SK-N-SH treated with all-trans-retinoic acid at 6 μM for 48 hours (cell line): Measurements from ENCODE around the gene SIGLEC6.

Source experiments
- ARNTL ChIP-seq: fragments of 450-650 bp; formaldehyde crosslinking; IDR thresholded peaks from 2 replicates; pipeline ENCODE4 v1.5.0; 2020; ENCODE audit warnings: low read depth, mild to moderate bottlenecking, moderate library complexity, borderline replicate concordance
- PATZ1 ChIP-seq: fragments of 250-450 bp; sonication (Bioruptor Pico); IDR thresholded peaks from 2 replicates; pipeline ENCODE4 v1.8.0; 2020; ENCODE audit warnings: mild to moderate bottlenecking, moderate library complexity, borderline replicate concordance
- RARB ChIP-seq: fragments of 250-450 bp; sonication (Bioruptor Pico); IDR thresholded peaks from 2 replicates; pipeline ENCODE4 v1.8.0; 2021; ENCODE audit warnings: mild to moderate bottlenecking, moderate library complexity
- SNAI2 ChIP-seq: fragments of 250-450 bp; sonication (Bioruptor Pico); IDR thresholded peaks from 2 replicates; pipeline ENCODE4 v1.5.0; 2020; ENCODE audit warnings: mild to moderate bottlenecking, moderate library complexity
- TSHZ2 ChIP-seq: fragments of 250-450 bp; sonication (Bioruptor Pico); IDR thresholded peaks from 2 replicates; pipeline ENCODE4 v1.5.0; 2020; ENCODE audit warnings: mild to moderate bottlenecking, moderate library complexity
- ZFP30 ChIP-seq: fragments of 450-650 bp; formaldehyde crosslinking; IDR thresholded peaks from 2 replicates; pipeline ENCODE4 v1.5.0; 2022; ENCODE audit warnings: mild to moderate bottlenecking, moderate library complexity
- ZNF565 ChIP-seq: fragments of 450-650 bp; formaldehyde crosslinking; conservative IDR thresholded peaks from 2 replicates; pipeline ENCODE4 v1.5.0; 2020; ENCODE audit warnings: low read depth, mild to moderate bottlenecking, moderate library complexity

DNA sequence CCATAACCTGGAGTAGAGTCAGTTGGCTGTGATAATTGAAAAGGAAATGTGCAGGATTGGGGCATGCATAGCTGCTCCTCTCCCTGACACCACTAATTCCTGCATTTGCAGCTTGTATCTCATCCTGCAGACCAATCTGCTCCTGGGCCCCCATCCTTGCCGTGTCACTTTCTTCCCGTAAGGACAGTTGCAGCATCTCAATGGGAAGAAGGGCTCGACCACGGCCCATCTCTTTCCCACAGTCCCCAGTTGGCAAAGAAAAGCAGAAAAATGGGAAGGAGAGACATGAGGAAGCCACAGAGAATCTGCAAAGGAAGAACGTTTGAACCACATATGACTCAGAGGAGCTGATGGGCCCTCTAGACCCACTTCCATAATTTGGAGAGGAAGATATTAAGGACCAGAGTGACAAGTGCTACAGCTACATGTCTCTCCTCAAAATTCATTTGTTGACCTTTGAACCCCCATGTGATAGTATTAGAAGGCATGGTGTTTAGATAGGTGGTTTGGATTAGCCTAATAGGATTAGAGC is 28.1 kb downstream of the SIGLEC6 start:
- TF ChIP-seq PATZ1 (CRISPR knock-in tag) (no peak), SNAI2 (CRISPR knock-in tag) (no peak), ZNF565 (CRISPR knock-in tag) (no peak), ZFP30 (CRISPR knock-in tag) (no peak), ARNTL (CRISPR knock-in tag) (no peak), RARB (CRISPR knock-in tag) (no peak), TSHZ2 (no peak)
